Measurements from ENCODE around the gene DSCAM.
"Not testable (repeated sequence)": the region's sequence is repeated elsewhere in the genome, so short reads cannot be mapped to it uniquely, and the experiment has no call there.

The DSCAM gene

DNA sequence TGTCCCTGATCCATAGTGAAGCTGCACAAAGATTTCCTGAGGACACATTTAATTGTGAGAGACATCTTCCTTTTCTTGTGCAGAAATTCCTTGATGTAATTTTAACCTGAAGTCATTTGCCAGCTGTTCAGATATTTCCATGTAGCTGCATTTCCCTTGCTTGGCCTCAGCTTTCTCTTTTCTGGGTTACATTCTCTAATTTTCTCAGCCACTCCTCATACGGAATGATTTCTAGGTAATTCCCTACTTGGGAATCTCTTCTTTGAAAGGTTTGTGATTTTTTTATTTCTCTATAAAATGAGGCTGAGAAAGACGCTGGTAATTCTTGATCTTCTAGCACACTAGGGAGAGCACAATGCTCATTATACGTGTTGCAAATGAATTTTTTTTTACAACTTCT lies 780.7 kb downstream of the DSCAM start:
- no peak for DNase-seq

- no peak for DNase-seq
Measured at GRCh38 chr21:40060083-40060677, 786.8 kb downstream of the DSCAM start.

DNA sequence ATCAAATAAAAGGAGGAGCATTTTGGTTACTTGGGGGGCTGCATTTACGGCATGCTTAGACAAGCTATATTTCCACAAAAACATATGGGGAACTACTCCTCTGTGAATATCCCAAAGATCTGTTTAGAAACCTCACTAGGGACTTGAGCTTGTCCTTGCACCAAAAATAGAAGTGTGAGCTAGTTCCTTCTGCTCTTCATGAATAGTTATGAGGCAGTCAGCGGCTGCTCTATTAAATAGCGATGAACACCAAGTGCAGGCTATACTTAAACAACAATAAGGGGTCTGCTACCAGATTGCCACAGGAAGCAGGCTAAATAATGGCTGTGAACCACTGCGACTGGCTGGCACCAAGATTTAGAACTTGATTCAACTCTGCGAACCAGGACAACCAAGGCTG lies 789.6 kb downstream of the DSCAM start:
- DNase-seq: no peak

GRCh38 chr21:40056031-40056430 lies 790.9 kb downstream of the DSCAM start:
- no peak for DNase-seq

GRCh38 chr21:40054403-40054802 lies 792.6 kb downstream of the DSCAM start:
- DNase-seq: no peak

DNA sequence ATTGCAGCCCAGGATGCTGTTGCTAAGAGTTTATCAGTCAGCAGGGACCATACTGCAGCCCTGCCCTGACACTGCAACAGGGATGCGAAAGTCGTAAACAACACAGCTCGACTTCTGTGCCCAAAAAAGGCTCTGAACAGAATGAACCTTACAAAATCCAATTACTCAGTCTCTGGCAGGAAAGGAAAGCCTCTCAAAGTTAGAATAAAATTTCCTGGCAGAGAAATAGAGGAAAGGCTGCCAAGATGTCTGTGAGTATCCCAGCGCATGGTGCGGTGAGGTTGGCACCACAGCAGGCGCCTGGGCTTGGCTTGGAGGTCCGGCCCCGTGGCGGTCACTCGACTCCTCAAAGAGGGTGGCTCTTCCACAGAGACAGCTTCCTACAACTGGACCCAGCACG lies 794.0 kb downstream of the DSCAM start:
- DNase-seq: no peak

DNA sequence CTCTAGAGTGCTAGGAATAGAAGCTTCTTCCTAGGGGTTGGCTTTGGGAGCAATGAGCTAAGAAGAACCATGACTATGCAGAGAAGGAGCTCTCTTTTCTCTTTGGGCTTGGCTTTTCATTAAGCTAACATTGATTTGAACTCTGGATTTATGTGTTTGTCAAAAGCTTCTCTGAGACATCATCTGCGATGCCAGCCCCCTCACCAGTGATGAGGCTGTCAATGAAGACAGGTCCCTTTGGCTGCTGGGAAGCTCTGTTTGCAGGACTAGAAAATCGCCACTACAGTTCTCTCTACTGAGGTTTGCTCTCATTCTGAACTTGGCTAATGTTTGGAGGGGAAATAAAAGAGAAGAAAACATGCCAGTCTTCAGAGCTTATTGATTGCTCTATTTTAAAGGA lies 794.7 kb downstream of the DSCAM start:
- no peak for DNase-seq

- DNase-seq: no peak
Measured at GRCh38 chr21:40051801-40052200, 795.2 kb downstream of the DSCAM start.

DNA sequence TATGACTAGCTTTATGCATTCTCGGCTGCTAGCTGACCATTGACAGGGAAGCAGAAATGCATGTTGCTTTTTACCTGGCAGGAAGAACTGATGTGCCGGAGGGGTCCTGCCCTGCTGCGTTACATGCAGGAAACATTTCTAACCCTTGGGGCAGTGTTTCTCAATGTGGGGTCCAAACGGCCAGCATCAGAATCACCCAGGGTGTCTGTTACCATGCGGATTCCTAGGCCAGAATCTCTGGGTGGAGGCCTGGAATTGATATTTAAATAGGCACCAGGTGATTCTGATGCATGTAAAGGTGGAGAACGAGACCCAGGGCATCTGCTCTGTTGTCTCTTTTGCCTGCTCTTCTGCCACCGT lies 797.0 kb downstream of the DSCAM start:
- no peak for DNase-seq

GRCh38 chr21:40049031-40049930 lies 797.7 kb downstream of the DSCAM start:
- DNase-seq: no peak

GRCh38 chr21:40047993-40048730 lies 798.8 kb downstream of the DSCAM start:
- DNase-seq: no peak

DNA sequence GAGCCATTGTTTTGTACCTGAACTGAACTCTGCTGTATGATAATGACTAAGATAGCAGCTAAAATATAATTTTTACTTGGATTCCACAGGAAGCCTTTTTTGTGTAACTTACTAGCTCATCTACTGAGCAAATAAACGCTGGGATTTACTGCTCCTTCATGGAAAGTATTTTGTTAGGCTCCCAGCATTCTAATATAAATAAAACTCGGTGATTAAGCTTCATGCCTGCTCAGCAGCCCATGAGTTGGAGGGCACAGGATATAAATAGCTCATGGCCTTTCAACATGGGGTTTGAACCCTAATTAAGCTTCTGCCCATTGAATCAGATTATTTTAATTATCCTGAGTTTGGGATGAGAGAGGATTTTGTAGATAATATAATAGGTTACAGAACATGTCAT lies 799.7 kb downstream of the DSCAM start:
- DNase-seq: no peak

- DNase-seq: no peak
Measured at GRCh38 chr21:40043866-40044265, 803.1 kb downstream of the DSCAM start.

GRCh38 chr21:40043423-40043822 lies 803.5 kb downstream of the DSCAM start:
- no peak for DNase-seq

DNA sequence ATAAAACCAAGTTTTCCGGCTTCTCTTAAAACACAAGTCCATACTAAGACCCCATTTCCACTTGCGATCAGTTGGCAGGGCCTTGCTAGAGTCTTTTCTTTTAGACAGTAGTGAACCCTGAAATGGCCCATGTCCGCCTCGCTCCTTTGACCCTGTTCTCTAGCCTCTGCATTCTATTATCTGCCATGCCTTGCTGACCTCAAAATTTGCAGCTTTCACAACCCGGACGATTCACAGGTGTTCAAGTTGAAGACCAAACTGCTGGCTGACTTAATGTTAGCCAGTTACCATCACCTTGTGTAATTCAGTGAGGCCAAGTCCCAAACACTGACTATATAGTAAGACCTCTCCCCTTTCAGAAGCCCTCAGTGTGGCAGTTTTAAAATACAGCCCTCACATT lies 805.5 kb downstream of the DSCAM start:
- DNase-seq: no peak

DNA sequence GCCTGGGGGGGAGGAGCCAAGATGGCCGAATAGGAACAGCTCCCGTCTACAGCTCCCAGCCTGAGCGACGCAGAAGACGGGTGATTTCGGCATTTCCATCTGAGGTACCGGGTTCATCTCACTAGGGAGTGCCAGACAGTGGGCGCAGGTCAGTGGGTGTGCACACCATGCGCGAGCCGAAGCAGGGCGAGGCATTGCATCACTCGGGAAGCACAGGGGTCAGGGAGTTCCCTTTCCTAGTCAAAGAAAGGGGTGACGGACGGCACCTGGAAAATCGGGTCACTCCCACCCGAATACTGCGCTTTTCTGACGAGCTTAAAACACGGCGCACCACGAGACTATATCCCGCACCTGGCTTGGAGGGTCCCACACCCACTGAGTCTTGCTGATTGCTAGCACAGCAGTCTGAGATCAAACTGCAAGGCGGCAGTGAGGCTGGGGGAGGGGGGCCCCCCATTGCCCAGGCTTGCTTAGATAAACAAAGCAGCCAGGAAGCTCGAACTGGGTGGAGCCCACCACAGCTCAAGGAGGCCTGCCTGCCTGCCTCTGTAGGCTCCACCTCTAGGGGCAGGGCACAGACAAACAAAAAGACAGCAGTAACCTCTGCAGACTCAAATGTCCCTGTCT lies 813.7 kb downstream of the DSCAM start:
- DNase-seq: not testable (repeated sequence)

GRCh38 chr21:40029888-40030287 lies 817.1 kb downstream of the DSCAM start:
- DNase-seq: no peak

DNA sequence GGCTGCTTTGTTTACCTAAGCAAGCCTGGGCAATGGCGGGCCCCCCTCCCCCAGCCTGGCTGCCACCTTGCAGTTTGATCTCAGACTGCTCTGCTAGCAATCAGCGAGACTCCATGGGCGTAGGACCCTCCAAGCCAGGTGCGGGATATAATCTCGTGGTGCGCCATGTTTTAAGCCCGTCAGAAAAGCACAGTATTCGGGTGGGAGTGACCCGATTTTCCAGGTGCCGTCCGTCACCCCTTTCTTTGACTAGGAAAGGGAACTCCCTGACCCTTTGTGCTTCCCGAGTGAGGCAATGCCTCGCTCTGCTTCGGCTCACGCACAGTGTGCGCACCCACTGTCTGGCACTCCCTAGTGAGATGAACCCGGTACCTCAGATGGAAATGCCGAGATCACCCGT lies 818.6 kb downstream of the DSCAM start:
- DNase-seq: not testable (repeated sequence)

DNA sequence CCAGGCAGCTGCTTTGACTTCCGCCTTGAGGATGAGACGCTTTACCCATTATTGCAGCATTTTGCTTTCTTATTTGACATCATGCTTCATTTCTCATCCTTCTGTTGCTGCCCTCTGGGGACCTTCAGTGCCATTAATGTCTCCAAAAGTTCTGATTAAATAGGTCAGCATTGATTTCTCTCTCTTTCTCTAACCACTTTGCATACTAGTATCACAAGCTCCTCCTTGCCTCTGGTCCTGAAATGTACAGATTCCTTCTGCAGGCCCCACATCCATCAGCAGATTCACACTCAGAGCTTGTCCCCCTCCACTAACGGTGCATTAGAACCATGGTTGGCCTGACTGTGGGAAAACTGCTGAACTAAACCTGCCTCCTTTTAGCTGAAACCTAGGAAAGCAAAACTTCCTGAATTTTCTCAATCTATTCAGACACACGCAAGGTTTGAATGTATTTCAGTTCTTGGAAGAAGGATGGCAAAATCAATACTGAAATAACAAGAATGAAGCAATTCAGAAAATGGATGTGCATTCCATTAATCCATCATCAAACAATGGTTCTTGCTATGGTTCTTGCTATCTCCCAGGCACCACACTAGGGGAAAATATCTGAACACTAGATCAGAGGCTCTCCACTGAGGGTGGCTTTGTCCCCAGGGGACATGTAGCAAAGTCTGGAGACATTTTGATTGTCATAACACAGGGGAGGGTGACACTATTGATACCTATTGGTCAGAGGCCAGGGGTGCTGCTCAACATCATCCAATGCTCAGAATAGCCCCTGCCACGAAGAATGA lies 825.2 kb downstream of the DSCAM start:
- DNase-seq: no peak

DNA sequence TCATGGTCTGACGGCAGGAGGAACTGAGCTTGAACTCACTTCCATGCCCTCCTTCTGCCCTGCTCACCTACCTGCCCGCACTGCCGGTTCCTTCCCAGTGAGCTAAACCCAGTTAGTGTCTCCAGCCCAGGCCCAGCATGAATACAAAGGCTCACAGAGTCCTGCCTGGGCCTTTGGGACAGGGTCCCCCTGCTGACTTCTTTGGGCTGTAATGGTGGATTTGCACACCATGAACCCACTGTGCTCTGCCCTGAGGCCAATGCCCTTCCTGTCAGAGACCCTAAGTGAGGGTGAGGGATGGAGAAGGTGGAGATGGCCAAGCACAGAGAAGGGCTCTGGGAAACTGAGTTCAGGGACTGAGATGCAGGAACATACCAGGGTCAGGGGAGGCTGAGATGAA lies 826.3 kb downstream of the DSCAM start:
- no peak for DNase-seq

GRCh38 chr21:40018871-40019475 lies 828.0 kb downstream of the DSCAM start:
- no peak for DNase-seq

- DNase-seq: no peak
Measured at GRCh38 chr21:40016667-40017066, 830.3 kb downstream of the DSCAM start.

Measured in 8988T (cell line).